ENCODE measurements around the gene FGF18.

GRCh38 chr5:171486613-171487012 is 67.2 kb downstream of the FGF18 start:
- TF ChIP-seq CTCF (IDR thresholded peaks at IDR 0.05; ENCODE audit: low read depth, low read length, poor library complexity, severe bottlenecking): no peak
- TF ChIP-seq EZH2phosphoT487 (IDR thresholded peaks at IDR 0.05; ENCODE audit: borderline replicate concordance, low read length): no peak
